GM21367 (cell line): ENCODE measurements around the gene PITPNC1.
"Not testable (repeated sequence)": the region's sequence is repeated elsewhere in the genome, so short reads cannot be mapped to it uniquely, and the experiment has no call there.

Experiments used
- ATAC-seq: cut with Tn5 transposase; IDR thresholded peaks from one replicate; pipeline ENCODE4 v1.9.1; 2021; ENCODE audit not compliant: unreplicated experiment

PITPNC1 gene

GRCh38 chr17:67393809-67394397 lies 16.8 kb downstream of the PITPNC1 start:
- no peak for ATAC-seq

GRCh38 chr17:67399676-67400075 lies 22.6 kb downstream of the PITPNC1 start:
- ATAC-seq, result no peak

GRCh38 chr17:67400193-67400592 lies 23.1 kb downstream of the PITPNC1 start:
- ATAC-seq, result no peak

- ATAC-seq, result no peak
Measured at GRCh38 chr17:67401106-67401505, 24.0 kb downstream of the PITPNC1 start.

DNA sequence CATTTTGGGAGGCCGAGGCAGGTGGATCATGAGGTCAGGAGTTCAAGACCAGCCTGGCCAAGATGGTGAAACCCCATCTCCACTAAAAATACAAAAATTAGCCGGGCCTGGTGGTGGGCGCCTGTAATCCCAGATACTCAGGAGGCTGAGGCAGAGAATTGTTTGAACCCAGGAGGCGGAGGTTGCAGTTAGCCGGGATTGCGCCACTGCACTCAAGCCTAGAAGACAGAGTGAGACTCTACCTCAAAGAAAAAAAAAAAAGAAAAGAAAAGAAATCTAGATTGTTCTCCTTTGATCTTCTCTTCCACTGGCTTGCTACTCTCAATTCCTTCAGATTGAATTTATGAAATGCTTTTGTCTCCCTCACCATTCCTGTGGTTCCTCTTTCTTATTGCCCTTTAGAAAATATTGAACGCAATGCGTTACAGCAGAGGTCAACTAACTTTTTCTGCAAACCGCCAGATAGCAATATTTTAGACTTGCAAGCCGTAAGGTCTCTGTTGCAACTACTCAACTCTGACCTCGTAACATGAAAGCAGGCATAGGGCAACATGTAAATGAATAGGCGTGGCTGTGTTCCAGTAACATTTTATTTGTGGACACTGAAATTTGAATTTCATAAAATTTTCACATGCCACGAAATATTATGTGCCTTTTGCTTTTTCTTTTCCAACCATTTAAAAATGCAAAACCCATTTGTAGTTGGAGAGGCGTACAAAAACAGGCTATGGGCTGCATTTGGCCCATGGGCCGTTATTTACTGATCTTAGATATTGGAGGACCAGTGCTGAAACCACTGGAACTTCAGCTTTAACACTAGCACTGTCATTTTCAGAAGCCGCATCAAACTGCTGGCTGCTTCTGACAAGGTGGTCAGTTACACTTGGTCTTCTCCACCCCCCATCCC lies 24.8 kb downstream of the PITPNC1 start:
- ATAC-seq, result no peak

GRCh38 chr17:67403065-67403464 lies 26.0 kb downstream of the PITPNC1 start:
- ATAC-seq, result no peak

- no peak for ATAC-seq
Measured at GRCh38 chr17:67403483-67403882, 26.4 kb downstream of the PITPNC1 start.

DNA sequence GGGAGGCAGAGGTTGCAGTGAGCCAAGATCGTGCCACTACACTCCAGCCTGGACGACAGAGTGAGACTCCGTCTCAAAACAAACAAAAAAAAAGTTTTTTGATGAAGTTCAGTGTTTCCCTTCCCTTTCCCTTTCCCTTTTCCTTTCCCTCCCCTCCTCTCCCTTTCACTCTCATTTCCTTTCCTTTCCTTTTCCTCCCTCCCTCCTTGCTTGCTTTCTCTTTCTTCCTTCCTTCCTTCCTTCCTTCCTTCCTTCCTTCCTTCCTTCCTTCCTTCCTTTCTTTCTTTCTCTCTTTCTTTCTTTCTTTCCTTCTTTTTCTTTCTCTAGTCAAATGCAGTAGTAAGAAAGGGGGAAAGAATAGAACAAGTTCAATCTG lies 31.4 kb downstream of the PITPNC1 start:
- not testable (repeated sequence) for ATAC-seq

GRCh38 chr17:67411397-67411796 lies 34.3 kb downstream of the PITPNC1 start:
- ATAC-seq, result no peak

GRCh38 chr17:67412032-67412431 lies 35.0 kb downstream of the PITPNC1 start:
- no peak for ATAC-seq

DNA sequence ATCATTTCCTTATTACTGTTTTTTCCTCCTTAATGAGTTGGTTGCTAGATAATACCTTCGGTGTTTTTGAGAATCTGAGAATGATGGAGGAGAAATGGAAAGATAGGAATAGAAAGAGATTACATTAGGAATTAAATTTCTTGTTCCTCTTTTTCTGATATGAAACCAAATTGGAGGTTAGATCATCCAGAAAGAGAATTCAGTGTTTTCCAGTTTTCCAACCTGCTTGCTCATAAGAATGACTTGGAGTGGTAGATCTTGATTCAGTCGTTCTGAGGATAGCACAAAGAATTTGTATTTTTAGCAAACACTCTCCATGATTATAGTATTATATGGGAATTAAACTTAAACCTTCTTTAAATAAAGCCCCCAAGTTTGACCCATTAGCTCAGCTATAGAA lies 35.9 kb downstream of the PITPNC1 start:
- ATAC-seq, result no peak

GRCh38 chr17:67413388-67413787 lies 36.3 kb downstream of the PITPNC1 start:
- no peak for ATAC-seq

DNA sequence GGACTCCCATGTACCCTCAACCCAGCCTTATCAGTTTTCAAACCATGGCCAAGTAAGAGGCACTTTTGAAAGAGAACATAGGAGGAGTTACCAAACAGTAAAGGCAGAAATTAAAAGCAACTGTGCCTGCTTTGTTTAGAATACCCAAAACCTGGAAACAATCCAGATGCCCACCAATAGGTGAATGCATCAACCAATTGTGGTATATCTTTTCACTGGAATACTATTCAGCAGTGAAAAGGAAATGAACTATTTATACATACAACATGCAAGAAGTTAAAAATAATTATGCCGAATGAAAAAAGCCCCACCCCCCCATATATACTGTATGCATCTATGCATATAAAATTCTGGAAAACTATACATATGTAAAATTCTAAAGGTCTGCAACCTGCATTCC lies 37.0 kb downstream of the PITPNC1 start:
- no peak for ATAC-seq

GRCh38 chr17:67414559-67414958 lies 37.5 kb downstream of the PITPNC1 start:
- ATAC-seq, result no peak

DNA sequence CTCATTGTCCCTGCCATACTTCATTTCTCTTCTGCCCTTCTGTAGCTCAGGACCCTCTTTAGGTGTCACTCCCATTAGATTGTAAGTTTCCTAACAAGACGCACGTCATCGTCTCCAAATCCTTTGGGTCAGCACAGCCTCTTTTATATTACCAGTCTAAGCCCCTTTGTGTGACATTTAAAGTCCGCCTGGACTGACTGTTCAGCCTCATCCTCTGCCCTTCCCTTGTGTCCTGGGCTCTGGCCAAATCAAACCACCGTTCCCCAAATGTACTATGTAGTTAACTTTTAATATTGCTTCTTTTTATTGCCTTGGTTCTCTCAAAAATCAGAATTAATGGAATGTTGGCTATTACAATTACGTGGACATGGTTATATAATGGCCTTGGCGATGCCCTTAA lies 38.2 kb downstream of the PITPNC1 start:
- ATAC-seq, result no peak

GRCh38 chr17:67417507-67417906 lies 40.4 kb downstream of the PITPNC1 start:
- ATAC-seq, result no peak

GRCh38 chr17:67420994-67421393 lies 43.9 kb downstream of the PITPNC1 start:
- ATAC-seq, result no peak

- no peak for ATAC-seq
Measured at GRCh38 chr17:67421869-67422273, 44.8 kb downstream of the PITPNC1 start.

DNA sequence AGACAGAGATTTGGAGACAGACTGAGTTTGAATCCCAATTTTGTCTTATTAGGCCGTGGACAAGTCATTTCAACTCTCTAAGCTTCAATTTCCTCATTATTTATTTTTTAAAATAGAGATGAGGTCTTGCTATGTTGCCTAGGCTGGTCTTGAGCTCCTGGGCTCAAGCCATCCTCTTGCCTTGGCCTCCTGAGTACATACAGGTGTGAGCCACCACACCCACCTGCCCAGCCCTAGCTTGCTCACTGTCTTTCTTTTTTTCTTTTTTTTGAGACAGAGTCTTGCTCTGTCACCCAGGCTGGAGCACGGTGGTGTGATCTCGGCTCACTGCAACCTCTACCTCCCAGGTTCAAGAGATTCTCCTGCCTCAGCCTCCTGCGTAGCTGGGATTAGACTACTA lies 45.2 kb downstream of the PITPNC1 start:
- ATAC-seq, result not testable (repeated sequence)

- ATAC-seq, result no peak
Measured at GRCh38 chr17:67422897-67423296, 45.8 kb downstream of the PITPNC1 start.

GRCh38 chr17:67425571-67426160 lies 48.6 kb downstream of the PITPNC1 start:
- no peak for ATAC-seq

GRCh38 chr17:67427424-67427823 lies 50.3 kb downstream of the PITPNC1 start:
- ATAC-seq, result no peak
